Activated CD4-positive, alpha-beta T cell treated with anti-CD3 and anti-CD28 coated beads, Interleukin-10, Interleukin-2, amounts not matched to agents 100 ng/mL and 50 ng/mL, durations not matched to agents 16 hours and 8 hours (primary cell): ENCODE results near the gene CTNNA3.

Experiments
- DNase-seq: peaks from one replicate; pipeline ENCODE4 v3.0.0-alpha.2; 2020

CTNNA3 gene

DNA sequence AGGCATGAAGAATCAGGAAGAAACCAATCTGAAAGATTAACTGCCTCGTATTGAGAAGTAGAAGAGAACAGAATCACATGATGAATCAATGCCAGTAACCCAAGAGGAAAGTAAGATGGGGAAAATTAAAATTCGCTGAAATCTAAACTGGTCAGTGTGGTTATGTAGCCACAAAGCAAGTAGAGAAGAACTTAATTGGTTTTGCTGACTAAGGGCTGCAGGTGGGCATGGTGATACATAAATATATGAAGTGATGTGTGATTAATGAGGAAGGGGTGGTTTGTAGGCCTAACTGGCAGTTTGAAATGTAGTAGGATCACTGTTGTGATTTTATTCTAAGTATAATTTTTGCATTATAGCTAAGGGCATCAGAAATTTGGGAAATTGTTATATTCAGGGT, 853.6 kb downstream of the CTNNA3 start:
- DNase-seq = no peak

- no peak for DNase-seq
Measured at GRCh38 chr10:66838656-66839055, 857.3 kb downstream of the CTNNA3 start.

GRCh38 chr10:66837990-66838389, 858.0 kb downstream of the CTNNA3 start:
- DNase-seq = no peak

DNA sequence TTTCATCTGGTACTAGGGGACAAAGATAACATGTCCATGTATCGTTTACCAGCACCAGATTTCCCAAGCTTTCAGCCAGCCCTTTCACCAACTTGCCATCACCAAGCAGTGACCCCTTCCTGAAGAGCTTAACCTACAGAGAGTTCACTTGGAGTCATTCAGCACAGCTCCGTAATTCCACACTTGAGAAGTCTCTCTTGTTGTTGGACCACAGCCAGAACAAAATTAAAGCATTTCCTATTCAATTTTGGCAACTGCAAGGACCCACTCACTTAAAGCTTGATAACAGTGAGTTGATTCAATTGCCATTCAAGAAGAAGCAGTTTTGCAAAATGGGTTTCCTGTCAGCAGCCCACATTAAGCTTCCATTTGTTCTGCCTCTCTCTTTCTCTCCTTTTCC, 858.7 kb downstream of the CTNNA3 start:
- no peak for DNase-seq

GRCh38 chr10:66836771-66837170, 859.2 kb downstream of the CTNNA3 start:
- DNase-seq = no peak

GRCh38 chr10:66836057-66836456, 859.9 kb downstream of the CTNNA3 start:
- DNase-seq = no peak

- no peak for DNase-seq
Measured at GRCh38 chr10:66835400-66835799, 860.6 kb downstream of the CTNNA3 start.

GRCh38 chr10:66834802-66835201, 861.2 kb downstream of the CTNNA3 start:
- DNase-seq = peak; percentile 22

GRCh38 chr10:66833861-66834260, 862.1 kb downstream of the CTNNA3 start:
- no peak for DNase-seq

DNA sequence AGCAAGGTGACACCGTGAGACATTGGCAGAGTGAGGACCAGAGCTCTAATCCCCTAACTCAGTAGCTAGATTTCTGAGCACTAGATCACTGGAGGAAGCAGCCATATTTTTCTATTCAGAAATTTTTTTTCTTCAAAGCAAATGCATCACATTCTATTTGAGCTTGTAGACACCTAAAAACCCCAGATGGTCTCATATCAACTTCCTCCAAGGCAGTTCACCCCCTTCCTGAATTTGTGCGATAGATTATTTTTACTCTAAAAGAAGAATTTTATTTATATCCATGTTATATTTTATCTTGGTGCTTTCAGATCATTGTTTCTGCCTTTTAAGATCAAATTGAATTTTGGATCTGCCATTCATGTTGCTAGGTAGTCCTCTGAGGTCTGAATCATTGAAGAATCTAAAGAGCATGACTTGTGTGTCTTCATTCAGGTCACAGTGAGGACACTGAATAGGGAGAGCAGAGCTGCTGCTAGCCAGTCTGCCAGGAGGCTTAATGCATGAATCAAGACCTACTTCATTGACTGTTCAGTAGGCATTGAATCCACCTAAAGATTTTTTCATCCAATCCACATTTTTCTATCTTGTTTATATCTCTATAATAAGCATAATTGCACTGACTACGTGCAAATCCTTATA, 863.1 kb downstream of the CTNNA3 start:
- DNase-seq = no peak

- no peak for DNase-seq
Measured at GRCh38 chr10:66828957-66829356, 867.0 kb downstream of the CTNNA3 start.

- DNase-seq = peak; percentile 8
Measured at GRCh38 chr10:66827353-66827752, 868.6 kb downstream of the CTNNA3 start.

GRCh38 chr10:66823301-66823700, 872.7 kb downstream of the CTNNA3 start:
- no peak for DNase-seq

DNA sequence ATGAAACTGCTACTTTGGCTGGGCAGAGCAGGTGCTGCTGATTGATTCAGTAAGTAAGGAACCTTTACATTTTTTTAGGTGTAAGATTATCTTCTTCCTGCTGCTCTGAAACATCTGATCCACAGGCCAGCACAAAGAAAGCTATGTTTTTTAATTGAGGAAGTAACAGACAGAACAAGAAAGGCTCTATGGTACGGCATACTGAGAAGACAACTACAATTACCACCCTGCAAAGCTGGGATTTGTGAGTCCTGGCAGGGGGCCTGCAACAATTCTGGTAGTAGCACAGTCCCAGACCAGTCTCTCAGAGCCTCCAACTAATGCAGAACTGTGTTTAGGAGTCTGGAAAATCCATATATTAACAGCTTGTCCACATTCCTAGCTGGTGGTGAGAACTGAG, 873.2 kb downstream of the CTNNA3 start:
- DNase-seq = no peak

DNA sequence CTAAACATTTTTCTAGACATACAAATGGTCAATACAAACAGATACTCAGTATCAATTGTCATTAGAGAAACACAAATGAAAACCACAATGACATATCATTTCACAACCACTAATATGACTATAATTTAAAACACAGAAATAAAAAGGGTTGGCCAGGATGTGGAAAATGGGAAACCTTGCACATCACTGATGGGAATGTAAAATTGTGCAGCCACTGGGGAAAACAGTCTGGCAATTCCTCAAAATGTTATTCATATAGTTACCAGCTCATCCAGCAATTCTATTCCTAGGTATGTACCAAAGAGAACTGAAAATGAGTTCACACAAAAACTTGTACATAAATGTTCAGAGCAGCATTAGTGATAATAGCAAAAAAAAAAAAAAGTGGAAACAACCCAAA, 876.3 kb downstream of the CTNNA3 start:
- DNase-seq = no peak

DNA sequence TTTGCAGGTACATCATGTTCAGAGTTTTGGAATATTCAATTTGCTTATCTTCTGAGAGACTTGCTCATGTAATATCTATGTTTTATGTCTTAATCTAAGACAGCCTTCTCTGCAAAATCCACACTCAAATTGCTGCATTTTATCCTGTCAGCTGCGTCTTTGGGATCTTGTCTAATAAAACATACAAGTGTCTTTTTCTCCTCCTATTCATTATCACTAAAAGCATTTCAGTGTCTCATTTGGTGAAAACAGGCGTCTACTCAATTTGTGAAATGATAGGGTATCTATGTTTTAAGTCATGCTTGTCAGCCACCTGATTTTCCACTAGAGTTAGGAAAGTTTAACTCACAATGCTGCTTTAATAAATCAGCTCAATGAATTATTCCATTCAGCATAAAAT, 882.9 kb downstream of the CTNNA3 start:
- DNase-seq = no peak

GRCh38 chr10:66811211-66811610, 884.8 kb downstream of the CTNNA3 start:
- DNase-seq = no peak

- DNase-seq = no peak
Measured at GRCh38 chr10:66809402-66809801, 886.6 kb downstream of the CTNNA3 start.

DNA sequence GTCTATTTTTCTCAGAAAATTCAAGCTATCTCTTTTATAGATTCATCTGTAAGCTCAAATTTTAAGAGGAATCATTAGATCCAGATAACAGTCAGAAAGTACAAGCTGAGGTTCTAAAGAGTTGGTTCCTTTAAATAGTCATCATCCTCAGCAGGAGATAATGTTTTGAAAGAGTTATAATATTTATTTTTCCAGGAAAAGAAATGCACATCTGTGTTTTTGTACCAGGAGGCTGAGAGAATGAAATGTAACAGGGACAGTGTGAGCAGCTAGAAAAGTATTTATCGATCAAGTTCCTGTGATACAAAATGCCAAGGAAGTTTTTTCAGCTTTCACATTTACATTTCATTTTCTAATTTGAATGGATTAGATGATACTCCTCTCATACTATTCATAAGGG, 890.4 kb downstream of the CTNNA3 start:
- DNase-seq = no peak

DNA sequence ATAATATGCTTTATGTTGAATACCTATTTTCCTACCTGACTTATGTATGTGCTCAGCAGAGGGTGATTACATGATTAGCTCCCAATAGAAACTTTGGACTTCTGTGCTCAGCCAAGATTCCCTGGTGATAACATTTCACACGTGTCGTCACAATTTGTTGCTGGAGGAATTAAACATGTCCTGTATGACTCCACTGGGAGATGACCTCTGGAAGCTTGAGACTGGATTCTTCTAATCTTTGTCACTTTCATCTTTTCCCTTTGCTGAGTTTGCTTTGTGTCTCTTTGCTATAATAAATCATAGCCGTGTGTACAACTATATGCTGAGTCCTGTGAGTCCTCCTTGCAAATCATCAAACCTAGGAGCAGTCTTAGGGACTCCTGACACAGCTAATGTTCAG, 891.0 kb downstream of the CTNNA3 start:
- no peak for DNase-seq

- DNase-seq = no peak
Measured at GRCh38 chr10:66803174-66803573, 892.8 kb downstream of the CTNNA3 start.

DNA sequence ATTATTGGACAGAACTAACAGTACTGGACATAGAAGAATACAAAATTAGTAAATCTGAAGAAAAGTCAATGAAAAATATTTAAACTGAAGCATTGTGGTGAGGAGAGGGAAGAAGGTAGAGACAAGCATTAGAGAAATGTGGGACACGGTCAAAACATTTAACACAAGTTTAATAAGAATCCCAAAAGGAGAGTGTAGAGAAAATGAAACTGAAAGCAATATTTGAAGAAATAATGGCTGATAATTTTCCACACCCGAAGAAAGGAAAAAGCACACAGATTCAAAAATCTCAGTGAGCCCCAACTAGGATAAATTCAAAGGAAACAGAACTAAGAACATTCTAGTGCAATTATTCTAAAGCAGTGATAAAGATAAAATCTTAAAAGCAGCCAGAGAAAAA, 896.5 kb downstream of the CTNNA3 start:
- no peak for DNase-seq

GRCh38 chr10:66795866-66796265, 900.1 kb downstream of the CTNNA3 start:
- no peak for DNase-seq

- DNase-seq = no peak
Measured at GRCh38 chr10:66792441-66792840, 903.6 kb downstream of the CTNNA3 start.

GRCh38 chr10:66788178-66788987, 907.6 kb downstream of the CTNNA3 start:
- no peak for DNase-seq
